ENCODE data around the gene MROH9.
A peak's percentile ranks its signal among the peaks of the same experiment; 100 is the strongest.

DNA sequence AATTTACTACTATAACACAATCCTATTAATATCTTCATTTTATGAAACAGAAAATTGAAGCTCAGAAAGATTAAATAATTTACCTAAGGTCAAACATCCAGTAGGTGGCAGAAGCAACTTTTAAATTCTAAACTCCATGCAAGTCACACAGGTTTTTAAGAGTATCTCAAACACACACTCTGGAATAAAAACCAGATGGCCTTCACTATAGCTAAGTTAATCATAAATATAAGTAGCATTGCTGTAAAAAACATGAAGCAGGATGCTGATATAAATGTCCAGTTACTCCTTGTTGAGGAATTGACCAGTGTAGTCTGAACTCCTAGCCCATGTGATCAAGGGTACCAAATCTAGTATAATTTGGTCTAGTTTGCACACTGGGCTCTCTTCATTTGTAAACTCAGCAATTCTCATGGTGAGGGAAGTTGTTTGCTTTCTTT lies 146.0 kb downstream of the MROH9 start:
- TF ChIP-seq EP300 (IDR thresholded peaks at IDR 0.05), result no peak
- TF ChIP-seq, protein P1, sequence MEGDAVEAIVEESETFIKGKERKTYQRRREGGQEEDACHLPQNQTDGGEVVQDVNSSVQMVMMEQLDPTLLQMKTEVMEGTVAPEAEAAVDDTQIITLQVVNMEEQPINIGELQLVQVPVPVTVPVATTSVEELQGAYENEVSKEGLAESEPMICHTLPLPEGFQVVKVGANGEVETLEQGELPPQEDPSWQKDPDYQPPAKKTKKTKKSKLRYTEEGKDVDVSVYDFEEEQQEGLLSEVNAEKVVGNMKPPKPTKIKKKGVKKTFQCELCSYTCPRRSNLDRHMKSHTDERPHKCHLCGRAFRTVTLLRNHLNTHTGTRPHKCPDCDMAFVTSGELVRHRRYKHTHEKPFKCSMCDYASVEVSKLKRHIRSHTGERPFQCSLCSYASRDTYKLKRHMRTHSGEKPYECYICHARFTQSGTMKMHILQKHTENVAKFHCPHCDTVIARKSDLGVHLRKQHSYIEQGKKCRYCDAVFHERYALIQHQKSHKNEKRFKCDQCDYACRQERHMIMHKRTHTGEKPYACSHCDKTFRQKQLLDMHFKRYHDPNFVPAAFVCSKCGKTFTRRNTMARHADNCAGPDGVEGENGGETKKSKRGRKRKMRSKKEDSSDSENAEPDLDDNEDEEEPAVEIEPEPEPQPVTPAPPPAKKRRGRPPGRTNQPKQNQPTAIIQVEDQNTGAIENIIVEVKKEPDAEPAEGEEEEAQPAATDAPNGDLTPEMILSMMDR (IDR thresholded peaks at IDR 0.05), result peak in 1 of 2 donors; percentile 16
- TF ChIP-seq POLR2A (IDR thresholded peaks at IDR 0.05), result no peak
- TF ChIP-seq POLR2AphosphoS5 (IDR thresholded peaks at IDR 0.05), result no peak

All from suprapubic skin (tissue), 4 donors.